ENCODE results near the gene ZDHHC11B. TPM values are rescaled to one million over a fixed set of nuclear protein-coding genes. Genes with fewer than 3 reads are reported as not detected.

The ZDHHC11B gene
- total RNA-seq, 1 donor from 2014 or later: 6.9 TPM

DNA sequence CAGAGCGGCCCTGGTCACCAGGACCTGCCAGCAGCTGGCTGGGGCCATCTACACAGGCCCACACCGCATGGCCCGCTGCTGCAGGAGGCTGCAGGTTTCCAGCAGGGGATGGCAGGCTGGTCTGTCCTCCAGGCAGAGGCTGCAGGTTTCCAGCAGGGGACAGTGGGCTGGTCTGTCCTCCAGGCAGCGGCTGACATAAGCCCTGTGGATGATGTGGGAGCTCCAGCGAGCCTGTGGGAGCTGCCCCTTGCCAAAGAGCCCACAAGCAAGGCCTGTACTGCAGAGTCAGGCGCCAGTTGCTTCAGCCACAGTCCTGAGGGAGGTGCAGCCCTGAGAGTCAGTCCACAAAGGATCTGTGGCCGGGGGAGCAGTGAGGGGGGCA lies 109.9 kb downstream of the ZDHHC11B start:
- no peak for DNase-seq (ENCODE audit: low spot score)

DNA sequence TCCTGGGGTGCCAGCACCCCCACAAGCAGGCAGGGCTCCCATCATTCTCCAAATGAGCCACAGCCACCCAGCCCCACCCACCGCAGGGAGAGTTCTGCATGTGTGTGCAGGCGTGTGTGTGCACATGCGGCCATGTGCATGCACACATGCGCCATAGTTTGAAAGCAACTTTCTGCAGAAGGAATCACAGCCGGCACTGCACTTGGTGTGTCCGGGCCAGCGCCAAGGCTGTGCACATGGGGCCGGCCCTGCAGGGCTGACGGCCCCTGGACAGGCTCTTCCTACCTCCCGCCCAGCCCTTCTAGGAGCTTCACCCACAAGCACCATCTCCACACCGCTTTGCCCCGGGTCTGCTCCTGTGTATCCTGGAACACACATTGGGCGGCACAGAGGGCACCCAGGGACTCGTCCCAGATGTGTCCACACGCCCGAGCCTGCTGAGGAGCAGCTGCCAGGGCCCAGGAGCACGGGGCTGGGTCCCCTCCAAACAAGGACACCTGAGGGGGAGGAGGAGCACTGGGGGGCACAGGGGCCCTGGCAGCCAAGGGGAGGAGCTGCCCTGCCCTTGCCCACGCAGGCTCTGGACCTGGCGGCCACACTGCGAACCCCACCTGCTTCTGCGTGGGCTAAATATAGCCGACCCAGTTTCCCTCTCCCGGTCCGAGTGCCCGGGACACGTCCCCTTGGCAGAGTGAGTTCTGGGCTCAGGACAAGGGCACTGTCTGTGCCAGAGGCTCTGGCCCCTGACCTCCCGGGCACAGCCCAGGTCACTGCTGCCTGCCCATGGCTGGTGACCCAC lies 110.5 kb downstream of the ZDHHC11B start:
- peak; percentile 86 for DNase-seq (ENCODE audit: low spot score)

DNA sequence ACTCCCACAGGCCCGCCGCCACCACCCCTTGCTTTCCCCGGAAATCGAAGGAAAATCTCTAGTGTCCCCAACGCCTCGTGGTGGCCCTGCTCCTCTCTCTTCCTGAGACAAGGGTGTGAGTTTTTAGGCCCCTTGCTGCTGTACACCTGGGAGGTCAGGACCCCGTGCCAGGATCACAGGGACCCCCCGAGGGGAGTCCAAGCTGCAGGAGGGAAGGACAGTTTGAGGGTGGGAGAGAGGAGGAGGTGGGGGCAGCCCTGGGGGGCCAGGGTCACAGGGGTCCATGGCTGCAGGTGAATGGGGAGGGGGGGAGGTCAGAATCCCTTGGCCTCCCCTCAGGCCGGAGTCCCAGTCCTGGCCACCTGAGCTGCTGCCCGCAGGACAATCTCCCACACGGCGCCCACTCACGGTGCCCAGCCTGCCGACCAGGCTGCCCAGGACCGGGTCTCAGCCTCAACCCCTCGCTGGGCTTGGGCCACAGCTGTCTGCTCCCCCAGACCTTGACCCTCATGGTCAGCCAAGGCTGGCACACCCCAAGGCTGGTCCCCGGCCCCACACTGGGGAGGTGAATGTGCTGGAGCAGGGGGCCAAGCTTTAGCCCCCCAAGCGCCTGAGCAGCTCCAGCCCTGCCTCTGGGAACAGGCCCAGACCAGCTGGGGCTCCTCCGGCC lies 111.2 kb downstream of the ZDHHC11B start:
- DNase-seq (ENCODE audit: low spot score): no peak

DNA sequence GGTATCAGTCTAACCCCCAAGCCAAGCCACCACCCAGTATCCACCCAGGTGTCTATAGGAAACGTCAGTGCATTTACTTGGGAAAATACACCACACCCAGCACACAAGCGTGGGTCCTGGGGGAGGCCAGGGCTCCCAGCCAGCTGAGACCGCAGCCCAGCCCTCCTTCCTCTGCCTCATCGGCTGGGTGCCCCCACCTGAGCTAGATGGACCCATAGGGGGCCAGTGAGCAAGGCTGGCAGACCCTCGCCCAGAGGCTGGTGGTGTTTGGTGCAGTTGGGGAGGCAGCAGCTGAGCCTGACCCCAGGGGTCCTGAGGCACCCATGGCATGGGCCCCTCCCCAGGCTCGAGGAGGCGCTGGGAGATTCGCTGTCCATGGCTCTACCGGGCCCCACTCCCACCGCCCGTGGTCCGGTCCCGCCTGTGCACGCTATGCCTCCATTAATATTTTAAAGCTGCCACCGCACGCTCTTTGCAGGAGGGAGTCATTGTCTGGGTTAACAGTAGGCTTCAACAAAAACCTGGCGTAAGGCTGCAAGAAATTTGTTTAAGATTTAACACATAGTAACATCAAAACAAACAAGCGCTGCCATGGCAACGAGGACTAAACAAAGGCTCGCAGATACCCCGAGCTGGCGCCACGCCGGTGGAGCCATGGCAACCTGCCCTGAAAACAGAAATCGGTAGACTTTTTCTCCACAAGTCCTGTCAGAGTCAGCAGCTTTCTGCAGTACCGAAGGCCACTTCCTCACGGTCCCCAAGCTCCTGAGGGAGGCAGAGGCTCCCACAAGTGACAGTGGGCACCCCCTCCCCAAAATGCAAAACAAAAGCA lies 112.0 kb downstream of the ZDHHC11B start:
- no peak for DNase-seq (ENCODE audit: low spot score)

DNA sequence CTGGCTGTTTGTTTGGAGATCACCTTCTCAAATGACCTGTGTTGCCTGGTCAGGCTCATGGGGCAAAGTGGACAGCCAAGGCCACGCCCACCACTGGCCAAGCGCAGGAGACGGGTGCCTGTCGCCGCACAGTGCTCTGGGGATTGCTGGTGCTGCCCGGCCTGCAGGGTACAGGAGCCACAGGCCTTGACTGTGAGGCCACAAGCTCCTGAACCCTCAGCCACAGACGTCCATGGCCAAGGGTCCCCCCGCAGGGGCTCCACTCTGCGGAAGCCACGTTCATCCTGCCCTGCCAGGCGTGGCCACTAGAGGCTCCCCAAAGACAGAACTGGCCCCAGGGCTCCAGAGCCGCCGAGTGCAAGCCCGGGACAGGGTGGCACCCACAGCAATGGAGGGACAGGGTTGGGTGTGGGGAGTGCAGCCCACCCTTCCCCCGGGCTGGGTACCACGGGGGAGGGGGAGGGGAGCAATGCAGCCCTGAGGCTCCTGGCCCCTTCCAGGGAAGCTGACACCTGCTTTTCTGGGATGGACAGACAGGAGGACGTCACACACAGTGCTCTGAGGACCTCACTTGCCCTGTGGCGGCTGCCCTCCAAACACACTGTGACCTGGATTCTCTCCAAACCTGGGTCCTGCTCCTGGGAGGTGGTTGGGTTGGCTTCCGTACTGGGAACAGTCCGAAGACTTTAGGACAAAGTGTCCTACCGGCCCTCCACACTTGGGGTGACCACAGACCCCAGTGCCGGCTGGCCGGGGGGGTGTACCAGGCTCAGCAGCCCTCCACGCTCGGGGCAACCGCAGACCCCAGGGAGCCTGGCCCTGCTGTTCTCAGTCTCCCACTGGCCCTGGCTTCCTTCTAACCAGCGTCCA lies 112.8 kb downstream of the ZDHHC11B start:
- no peak for DNase-seq (ENCODE audit: low spot score)

DNA sequence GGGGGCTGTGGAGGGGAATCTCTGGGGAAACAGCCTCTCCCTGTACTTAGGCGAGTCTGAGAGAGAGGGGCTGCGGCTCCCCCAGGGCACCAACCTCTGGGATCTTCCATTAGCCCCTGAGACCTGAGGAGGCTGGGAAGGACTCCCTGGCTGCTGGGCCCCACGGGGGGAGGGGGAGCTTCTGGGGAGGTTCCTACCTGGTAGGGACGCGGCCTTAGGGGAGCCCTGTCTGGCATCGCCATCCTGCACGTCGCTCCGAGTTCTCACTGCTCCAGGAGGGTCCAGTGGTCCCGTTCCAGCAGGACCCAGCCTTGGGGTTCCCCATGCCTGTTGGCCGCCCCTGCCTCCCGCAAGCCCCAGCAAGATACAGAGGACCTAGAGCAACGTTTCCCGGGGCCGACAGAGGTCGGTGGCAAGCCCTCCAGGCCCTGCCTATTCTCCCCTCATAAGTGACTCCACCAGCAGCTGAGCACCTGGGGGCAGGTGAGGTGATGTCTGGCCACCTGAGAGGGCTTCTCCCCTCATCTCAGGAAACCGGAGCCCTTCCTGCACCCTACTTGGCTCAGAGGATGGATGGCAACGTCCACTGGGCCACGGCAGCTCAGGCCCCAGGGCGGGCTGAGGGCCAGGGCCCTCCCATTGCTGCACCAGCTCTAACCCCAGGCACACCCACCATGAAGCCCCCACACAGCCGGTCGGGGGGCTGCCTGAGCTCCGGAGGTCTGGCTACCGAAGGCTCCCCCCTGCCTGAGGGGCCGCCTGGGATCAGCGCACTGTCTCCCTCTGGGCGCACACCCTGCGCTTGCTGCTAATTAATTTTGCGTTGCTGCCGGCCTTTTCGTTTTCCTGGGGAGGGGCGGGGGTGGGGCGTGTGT lies 113.9 kb downstream of the ZDHHC11B start:
- DNase-seq (ENCODE audit: low spot score): no peak

DNA sequence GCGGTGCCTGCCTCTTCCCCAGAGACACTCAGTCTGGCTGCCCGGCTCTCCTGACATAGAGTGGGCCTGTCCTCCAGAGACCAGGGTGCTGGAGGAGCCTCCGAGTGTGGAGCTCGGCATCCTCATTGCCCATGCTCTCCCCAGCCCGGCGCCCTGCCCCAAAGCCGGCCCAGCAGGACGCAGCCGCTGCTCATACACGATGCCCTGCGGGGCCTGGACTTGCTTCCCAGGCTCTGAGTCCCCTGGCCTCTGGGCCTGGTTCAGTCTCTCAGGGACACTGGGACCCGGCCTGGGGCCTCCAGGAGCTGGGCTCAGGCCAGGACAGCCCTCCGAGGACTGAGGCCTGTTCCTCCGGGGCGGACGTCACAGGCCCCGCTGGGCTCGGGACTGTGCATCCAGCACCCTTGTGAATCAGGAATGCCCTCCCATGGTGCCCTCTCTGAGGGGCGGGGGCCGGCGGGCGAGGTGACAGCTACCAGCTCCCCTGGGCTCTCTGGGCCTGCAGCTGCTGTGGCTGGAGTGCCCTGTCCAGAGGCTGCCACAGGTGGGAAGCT lies 114.6 kb downstream of the ZDHHC11B start:
- DNase-seq (ENCODE audit: low spot score): no peak

DNA sequence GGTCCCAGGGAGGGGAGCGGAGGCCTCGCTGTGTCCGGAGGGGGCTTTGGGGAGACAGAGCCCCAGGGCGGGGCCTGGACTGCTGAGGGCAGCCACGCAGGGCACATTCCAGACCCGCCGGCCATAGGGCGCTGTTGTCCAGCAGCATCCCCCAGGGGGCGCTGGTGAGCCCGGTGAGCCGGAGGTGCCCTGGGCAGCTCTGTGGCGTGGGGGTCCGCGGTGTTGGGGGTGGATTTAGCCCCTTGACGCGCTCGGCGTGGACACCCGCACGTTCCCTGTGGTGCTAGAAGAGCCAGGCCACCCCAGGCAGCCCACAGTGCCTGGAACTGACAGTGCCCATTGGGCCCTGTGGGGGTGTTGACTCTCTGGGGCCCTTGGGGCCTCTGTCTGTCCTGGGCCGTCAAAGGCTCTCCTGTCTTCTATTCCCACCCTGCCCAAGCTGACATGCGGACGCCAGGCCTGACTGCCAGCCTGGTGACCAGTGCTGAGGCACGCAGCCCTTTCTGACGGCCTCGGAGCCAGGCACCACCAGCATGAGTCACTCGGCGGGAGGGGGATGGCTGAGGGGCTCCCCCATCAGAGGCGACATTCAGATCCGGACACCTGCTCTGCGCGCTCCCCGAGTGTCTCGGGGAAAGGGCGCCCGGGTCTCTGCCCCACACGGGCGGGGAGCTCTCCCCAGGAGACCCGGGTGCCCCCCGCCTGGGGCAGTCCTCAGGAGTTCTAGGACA lies 115.3 kb downstream of the ZDHHC11B start:
- DNase-seq (ENCODE audit: low spot score): no peak

DNA sequence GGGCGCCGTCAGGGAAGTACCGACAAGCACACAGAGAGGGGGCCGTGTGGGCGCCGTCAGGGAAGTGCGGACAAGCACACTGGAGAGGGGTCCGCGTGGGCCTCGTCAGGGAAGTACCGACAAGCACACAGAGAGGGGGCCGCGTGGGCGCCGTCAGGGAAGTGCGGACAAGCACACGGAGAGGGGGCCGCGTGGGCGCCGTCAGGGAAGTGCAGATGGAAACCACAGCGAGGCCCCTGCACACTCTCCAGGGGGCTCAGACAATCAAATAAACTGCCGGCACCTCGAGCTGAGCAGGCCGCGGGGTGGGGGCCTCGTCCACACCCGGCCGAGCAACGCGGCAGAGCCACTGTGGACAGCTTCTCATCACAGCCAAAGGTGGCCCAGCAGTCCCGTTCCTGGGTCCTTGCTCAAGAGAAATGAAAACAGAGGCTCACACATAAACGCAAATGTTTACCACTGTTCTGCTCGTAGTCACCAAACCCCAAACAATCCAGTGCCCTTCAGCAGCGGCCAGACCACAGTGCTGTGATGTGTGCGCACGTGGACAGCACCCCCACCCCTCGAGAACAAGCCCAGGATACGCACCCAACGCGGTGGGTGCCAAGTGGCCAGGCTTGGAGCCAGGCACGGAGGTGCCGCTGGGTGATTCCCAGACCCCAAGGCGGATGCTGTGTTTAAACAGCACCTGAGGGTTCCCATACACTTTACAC lies 116.1 kb downstream of the ZDHHC11B start:
- DNase-seq (ENCODE audit: low spot score): no peak

DNA sequence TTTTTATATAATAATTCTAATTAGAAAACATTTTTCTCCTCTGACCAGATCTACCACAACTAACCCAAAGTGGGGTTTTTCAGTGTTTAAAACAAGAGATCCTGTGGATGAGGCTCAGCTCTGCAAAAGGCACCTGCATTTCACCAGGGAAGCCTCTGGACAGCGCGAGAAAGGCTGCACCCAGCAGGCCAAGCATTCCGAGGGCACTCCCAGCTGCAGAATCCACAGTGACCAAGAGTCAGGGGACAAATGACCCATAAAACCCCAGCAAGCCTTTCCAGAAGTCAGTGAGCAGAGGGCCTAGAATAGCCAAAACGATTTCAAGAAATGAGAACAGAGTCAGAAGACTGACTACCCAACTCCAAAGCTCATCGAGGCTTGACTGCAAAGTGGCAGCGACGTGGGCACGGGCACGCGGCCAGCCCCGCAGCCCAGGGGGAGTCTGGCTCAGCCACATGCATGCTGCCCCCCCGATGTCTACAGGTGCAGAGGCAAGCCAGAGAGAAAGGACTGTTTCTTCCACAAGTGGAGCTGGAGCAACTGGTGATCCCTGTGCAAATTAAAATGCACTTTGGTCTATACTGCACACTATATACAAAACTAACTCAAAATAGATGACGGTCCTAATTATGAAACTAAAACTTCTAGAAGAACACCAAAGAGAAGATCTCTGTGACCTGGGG lies 117.6 kb downstream of the ZDHHC11B start:
- DNase-seq (ENCODE audit: low spot score): no peak

DNA sequence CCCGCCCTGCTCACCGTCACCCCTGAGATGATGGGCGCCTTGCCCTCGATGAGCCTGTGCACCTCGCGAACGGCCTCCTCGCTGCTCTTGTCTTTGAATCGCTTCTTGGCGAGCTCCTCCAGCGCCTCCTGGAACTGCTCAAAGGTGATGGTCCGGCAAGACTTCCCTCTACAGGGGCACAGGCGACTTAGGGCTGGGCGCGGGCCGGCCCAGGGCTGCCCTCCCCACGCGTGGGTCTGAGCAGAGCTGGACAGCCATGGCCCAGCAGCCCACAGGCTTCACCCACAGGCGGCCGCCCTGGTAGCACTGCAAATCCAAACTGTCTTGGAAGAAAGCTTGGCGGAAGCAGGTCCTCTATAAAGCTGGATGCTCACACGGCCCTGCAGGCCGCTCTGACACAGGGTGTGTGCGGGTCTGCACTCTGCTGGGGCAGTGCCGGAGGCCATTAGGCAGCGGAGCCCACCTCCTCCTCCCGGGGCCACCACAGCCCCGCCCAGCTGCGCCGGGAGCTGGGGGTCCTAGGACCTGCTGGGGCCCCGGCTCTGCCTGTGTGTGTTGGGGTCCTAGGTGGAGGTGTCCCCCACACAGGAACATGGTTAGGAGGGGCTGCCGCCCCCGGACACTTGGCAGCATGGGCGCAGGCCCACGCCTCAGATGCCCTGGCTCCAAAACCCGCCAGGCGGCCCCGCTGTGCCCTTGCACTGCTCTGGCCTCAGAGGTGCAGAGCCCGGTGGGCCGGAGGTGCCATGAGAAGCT lies 118.4 kb downstream of the ZDHHC11B start:
- DNase-seq (ENCODE audit: low spot score): no peak

DNA sequence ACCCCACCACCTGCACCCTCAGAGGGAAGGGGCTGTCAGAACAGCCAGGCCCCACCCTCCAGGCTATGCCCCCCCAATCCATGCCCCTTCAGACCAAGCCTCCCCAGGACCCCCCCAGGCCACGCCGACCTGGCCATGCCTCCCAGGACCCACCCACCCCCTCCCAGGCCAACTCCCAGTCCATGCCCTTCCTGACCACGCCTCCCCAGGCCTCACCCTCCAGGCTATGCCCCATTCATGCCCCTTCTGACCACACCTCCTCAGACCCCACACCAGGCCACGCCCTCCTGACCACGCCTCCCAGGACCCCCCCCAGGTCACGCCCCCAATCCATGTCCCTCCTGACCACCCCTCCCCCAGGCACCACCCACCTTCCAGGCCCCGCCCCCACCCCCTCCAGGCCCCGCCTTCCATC lies 119.0 kb downstream of the ZDHHC11B start:
- DNase-seq (ENCODE audit: low spot score): no peak

DNA sequence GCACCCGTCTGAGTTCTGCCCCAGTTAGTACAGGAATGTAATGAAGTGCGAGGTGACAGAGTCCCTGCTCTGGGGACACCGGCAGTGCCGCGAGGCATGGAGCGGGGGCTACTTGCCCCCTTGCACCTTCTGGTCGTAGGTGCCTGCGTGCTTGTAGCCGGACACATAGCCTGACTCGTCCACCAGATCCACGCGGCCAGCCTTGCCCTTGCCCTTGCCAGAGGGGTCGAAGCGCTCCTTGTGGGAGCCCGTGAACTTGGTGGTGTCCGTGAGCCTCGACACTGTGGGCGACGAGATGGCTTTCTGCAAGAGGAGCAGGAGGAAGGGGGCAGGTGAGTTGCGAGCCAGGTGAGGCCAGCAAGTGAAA lies 119.6 kb downstream of the ZDHHC11B start:
- DNase-seq (ENCODE audit: low spot score): no peak

DNA sequence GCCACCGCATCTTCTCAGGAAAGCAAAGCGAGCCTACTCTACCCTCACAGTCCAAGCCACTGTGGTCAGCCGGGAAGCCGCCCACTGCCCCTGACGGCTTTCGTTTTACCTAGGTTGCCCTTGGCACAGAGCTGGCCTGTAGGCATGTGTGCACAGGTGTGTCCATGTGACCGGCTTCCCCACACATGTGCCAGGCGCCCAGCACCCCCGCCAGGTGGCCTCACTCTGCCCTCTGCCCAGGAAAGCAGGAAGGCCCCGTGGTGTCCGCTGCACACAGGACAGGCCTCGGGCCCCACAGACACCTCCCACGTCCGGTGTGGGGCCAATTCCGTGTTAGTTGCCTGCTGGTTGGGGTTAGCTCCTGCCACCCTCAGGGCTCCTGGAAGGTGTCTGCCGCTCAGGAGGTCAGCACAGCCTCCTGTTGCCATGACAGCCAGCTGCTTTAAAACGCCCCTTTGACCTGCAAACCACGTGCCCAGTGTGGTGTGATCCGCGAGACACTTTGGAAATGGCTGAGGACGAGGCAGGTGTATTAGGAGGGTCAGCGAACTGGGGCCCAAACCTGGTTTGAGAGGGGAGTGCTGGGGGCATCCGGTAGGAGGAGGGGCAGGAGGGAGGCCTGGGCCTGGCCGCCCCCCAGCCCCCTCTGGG lies 120.1 kb downstream of the ZDHHC11B start:
- DNase-seq (ENCODE audit: low spot score): no peak

DNA sequence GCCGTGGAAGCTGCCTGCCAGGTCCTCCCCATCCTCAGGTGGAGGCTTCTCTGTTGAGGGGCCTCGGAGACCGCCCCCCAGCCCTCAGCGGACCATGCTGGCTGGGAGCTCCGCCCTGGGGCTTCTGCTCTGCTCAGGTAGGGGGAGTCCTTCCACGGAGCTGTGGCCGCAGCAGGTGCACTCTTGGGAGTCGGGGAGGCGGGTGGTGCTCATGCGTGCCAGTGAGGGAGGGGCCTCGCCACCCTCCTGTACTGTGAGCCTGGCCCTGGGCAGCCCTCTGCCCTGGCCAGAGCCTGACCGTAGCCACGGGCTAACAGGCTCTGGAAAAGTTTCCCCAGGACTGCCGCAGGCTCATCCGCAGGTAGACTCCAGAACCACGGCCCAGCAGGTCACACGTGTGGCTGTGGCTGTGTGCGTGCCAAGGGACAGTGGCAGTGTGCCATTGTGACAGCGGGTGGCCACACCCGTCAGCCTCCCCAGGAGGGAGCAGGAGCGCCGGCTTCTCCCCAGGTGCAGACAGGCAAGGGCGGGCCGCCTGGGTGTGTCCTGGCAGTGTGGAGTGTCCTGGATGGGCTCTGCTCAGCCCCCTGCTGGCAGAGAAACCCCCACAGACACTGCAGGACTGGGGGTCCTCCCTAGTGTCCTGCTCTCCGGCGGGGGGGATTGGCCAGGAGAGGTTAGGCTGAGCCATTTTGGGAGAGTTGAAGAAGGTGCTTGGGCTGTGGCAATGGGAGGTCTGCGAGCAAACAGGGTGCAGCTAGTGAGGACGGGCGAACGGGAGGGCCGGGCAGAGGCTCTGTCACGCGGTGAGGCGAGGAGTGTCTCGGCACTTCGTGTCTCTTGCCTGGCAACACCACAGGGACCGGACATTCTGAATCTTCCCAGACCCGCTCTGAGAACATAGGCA lies 120.8 kb downstream of the ZDHHC11B start:
- DNase-seq (ENCODE audit: low spot score): no peak
